HG03442 (cell line): ENCODE results near the gene MEAK7.
"Not testable (repeated sequence)": the region's sequence is repeated elsewhere in the genome, so short reads cannot be mapped to it uniquely, and the experiment has no call there.

ENCODE experiments used
- ATAC-seq: cut with Tn5 transposase; IDR thresholded peaks from one replicate; pipeline ENCODE4 v1.9.1; 2021; ENCODE audit warnings: mild to moderate bottlenecking, moderate library complexity; ENCODE audit not compliant: unreplicated experiment

The MEAK7 gene

GRCh38 chr16:84534815-84535214 lies 30.4 kb upstream of the MEAK7 start:
- no peak for ATAC-seq

GRCh38 chr16:84532855-84533486 lies 28.5 kb upstream of the MEAK7 start:
- no peak for ATAC-seq

GRCh38 chr16:84532291-84532724 lies 27.8 kb upstream of the MEAK7 start:
- ATAC-seq, result no peak

- no peak for ATAC-seq
Observed at GRCh38 chr16:84531671-84532111, 27.2 kb upstream of the MEAK7 start.

- ATAC-seq, result no peak
Observed at GRCh38 chr16:84530590-84530989, 26.1 kb upstream of the MEAK7 start.

- ATAC-seq, result no peak
Observed at GRCh38 chr16:84529607-84530006, 25.1 kb upstream of the MEAK7 start.

GRCh38 chr16:84528322-84528721 lies 23.9 kb upstream of the MEAK7 start:
- ATAC-seq, result no peak

- no peak for ATAC-seq
Observed at GRCh38 chr16:84527532-84528269, 23.2 kb upstream of the MEAK7 start.

GRCh38 chr16:84526794-84527531 lies 22.5 kb upstream of the MEAK7 start:
- no peak for ATAC-seq

- ATAC-seq, result not testable (repeated sequence)
Observed at GRCh38 chr16:84524941-84525581, 20.6 kb upstream of the MEAK7 start.

- ATAC-seq, result no peak
Observed at GRCh38 chr16:84524346-84524920, 20.0 kb upstream of the MEAK7 start.

GRCh38 chr16:84521497-84521770 lies 17.0 kb upstream of the MEAK7 start:
- no peak for ATAC-seq

GRCh38 chr16:84520725-84521496 lies 16.5 kb upstream of the MEAK7 start:
- no peak for ATAC-seq

GRCh38 chr16:84519855-84520254 lies 15.4 kb upstream of the MEAK7 start:
- no peak for ATAC-seq

- no peak for ATAC-seq
Observed at GRCh38 chr16:84518804-84519341, 14.4 kb upstream of the MEAK7 start.

GRCh38 chr16:84518220-84518619 lies 13.8 kb upstream of the MEAK7 start:
- ATAC-seq, result not testable (repeated sequence)

GRCh38 chr16:84517366-84517765 lies 12.9 kb upstream of the MEAK7 start:
- no peak for ATAC-seq

- peak; percentile 90 for ATAC-seq
Observed at GRCh38 chr16:84514874-84515835, 10.7 kb upstream of the MEAK7 start.

- ATAC-seq, result no peak
Observed at GRCh38 chr16:84514295-84514873, 9.9 kb upstream of the MEAK7 start.
